Measurements from ENCODE around the gene TMEM169.

The TMEM169 gene

DNA sequence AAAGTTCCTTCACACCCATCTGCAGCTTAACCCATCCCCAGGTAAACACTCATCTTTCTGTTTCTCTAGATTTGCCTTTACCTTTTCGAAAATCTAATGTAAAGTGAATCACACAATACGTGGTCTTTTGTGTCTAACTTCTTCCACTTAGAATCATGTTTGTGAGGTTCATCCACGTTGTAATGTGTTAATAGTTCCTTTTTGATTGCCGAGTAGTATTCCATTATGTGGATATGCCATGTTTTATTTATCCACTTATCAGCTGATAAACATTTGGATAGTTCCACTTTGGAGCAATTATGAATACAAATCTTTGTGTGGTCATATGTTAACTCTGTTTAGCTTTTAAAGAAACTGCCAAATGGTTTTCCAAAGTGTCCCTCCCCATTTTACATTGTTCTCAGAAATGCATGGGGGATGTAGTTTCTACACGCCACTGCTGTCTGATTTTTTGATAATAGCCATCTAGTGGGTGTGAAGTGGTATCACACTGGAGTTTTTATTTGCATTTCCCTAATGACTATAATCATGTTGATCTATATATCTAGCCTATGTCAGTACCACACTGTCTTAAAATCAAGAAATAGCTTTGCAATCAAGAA is 22.4 kb upstream of the TMEM169 start:
- Histone ChIP-seq H3K27ac (ENCODE audit: low read depth, low read length, poor library complexity, severe bottlenecking) (no peak overlapping the region), H3F3A (ENCODE audit: insufficient read depth, low read length) (no peaks in the 10 kb centered on the region), H3K36me3 (ENCODE audit: insufficient read depth, low read length) (no peaks in the 10 kb centered on the region), H2AFZ (ENCODE audit: low read length) (no peak overlapping the region), H3K9me3 (ENCODE audit: low read length) (peaks cover 3% of the 10 kb centered on the region; the same call in 1 of the 2 replicates), H4K20me1 (ENCODE audit: insufficient read depth, low read length) (no peaks in the 10 kb centered on the region), H3K79me2 (ENCODE audit: insufficient read depth, low read length) (no peaks in the 10 kb centered on the region), H3K9ac (ENCODE audit: low read length) (no peak overlapping the region), H3K27me3 (ENCODE audit: insufficient read depth, low read length) (peaks cover 4% of the 10 kb centered on the region; the same call in 1 of the 2 replicates), H3K4me2 (ENCODE audit: low read length) (no peak overlapping the region), H3K9me2 (ENCODE audit: low read depth, low read length) (no peaks in the 10 kb centered on the region), H3K4me3 (ENCODE audit: low read depth, low read length, poor library complexity, severe bottlenecking) (no peak overlapping the region), H3K4me1 (ENCODE audit: insufficient read depth, low read length, severe bottlenecking) (peaks cover 9% of the 10 kb centered on the region)
- TF ChIP-seq EZH2 (IDR thresholded peaks at IDR 0.05; ENCODE audit: borderline replicate concordance, low read length): no peak
- TF ChIP-seq, protein P1, sequence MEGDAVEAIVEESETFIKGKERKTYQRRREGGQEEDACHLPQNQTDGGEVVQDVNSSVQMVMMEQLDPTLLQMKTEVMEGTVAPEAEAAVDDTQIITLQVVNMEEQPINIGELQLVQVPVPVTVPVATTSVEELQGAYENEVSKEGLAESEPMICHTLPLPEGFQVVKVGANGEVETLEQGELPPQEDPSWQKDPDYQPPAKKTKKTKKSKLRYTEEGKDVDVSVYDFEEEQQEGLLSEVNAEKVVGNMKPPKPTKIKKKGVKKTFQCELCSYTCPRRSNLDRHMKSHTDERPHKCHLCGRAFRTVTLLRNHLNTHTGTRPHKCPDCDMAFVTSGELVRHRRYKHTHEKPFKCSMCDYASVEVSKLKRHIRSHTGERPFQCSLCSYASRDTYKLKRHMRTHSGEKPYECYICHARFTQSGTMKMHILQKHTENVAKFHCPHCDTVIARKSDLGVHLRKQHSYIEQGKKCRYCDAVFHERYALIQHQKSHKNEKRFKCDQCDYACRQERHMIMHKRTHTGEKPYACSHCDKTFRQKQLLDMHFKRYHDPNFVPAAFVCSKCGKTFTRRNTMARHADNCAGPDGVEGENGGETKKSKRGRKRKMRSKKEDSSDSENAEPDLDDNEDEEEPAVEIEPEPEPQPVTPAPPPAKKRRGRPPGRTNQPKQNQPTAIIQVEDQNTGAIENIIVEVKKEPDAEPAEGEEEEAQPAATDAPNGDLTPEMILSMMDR (IDR thresholded peaks at IDR 0.05; ENCODE audit: low read length): peak; percentile 24; the same call in 1 of the 2 replicates

DNA sequence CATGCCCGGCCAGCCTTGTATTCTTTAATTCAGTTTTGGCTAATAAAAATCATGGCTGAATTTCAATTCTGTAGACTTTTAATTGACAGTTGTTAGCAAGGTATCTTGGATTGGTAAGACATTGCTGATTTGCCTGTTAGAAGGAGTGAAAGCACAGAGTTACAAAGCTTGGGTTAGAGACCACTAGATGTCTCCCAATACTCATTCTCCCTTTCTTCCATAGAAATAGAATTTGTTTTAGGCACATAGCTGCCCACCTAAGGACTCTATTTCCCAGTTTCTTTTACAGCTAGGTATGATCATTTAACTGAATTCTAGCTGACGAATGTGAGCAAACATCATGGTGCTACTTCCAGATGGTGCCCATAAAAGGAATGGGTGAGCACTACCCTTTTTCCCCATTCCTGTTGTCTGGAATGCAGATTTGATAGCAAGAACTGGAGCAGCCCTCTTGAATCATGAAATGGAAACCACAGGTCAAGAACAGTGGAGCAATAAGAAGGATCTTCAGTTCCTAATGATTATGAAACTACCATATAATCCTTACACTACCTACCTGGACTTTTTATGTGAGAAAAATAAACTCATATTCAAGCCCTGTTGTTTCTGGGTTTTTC is 17.6 kb upstream of the TMEM169 start:
- Histone ChIP-seq H3K79me2 (ENCODE audit: insufficient read depth, low read length) (no peaks in the 10 kb centered on the region), H3K4me2 (ENCODE audit: low read length) (no peak overlapping the region), H3K4me3 (ENCODE audit: low read depth, low read length, poor library complexity, severe bottlenecking) (no peak overlapping the region), H3K9ac (ENCODE audit: low read length) (no peak overlapping the region), H3K4me1 (ENCODE audit: insufficient read depth, low read length, severe bottlenecking) (no peaks in the 10 kb centered on the region), H3K36me3 (ENCODE audit: insufficient read depth, low read length) (no peaks in the 10 kb centered on the region), H3K27ac (ENCODE audit: low read depth, low read length, poor library complexity, severe bottlenecking) (no peak overlapping the region), H3K9me3 (ENCODE audit: low read length) (peaks cover 2% of the 10 kb centered on the region; the same call in 1 of the 2 replicates), H3K9me2 (ENCODE audit: low read depth, low read length) (no peaks in the 10 kb centered on the region), H3K27me3 (ENCODE audit: insufficient read depth, low read length) (peaks cover 3% of the 10 kb centered on the region; the same call in 1 of the 2 replicates), H3F3A (ENCODE audit: insufficient read depth, low read length) (no peaks in the 10 kb centered on the region), H4K20me1 (ENCODE audit: insufficient read depth, low read length) (no peaks in the 10 kb centered on the region), H2AFZ (ENCODE audit: low read length) (no peak overlapping the region)
- no peak for TF ChIP-seq EZH2 (IDR thresholded peaks at IDR 0.05; ENCODE audit: borderline replicate concordance, low read length)
- TF ChIP-seq, protein P1 (IDR thresholded peaks at IDR 0.05; ENCODE audit: low read length): peak; percentile 17; the same call in 1 of the 2 replicates

DNA sequence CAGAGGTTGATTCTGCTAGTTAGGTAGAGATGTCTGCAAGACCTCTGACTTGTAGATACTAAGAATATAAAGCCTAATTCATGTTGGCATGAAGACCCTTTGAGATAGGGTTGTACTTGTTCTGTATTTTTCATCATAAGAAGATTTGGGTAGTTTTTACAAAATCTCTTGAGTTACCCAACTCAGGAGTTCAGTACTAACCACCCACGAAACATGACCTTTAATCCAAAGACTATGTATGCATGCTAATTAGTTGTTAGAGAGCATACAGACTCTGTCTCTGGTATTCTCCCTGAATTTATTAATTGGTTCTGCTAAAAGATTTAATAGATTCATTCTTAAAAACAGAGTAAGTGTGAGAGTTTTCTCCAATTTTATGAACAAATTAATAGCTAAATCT is 17.1 kb upstream of the TMEM169 start:
- no peak for TF ChIP-seq EZH2 (IDR thresholded peaks at IDR 0.05; ENCODE audit: borderline replicate concordance, low read length)
- TF ChIP-seq, protein P1 (IDR thresholded peaks at IDR 0.05; ENCODE audit: low read length): no peak
- Histone ChIP-seq H3K9ac (ENCODE audit: low read length) (no peak overlapping the region), H3K4me2 (ENCODE audit: low read length) (no peak overlapping the region), H3K4me3 (ENCODE audit: low read depth, low read length, poor library complexity, severe bottlenecking) (no peak overlapping the region), H3F3A (ENCODE audit: insufficient read depth, low read length) (no peaks in the 10 kb centered on the region), H4K20me1 (ENCODE audit: insufficient read depth, low read length) (no peaks in the 10 kb centered on the region), H2AFZ (ENCODE audit: low read length) (no peak overlapping the region), H3K27me3 (ENCODE audit: insufficient read depth, low read length) (no peaks in the 10 kb centered on the region), H3K27ac (ENCODE audit: low read depth, low read length, poor library complexity, severe bottlenecking) (no peak overlapping the region), H3K9me2 (ENCODE audit: low read depth, low read length) (no peaks in the 10 kb centered on the region), H3K4me1 (ENCODE audit: insufficient read depth, low read length, severe bottlenecking) (no peaks in the 10 kb centered on the region), H3K36me3 (ENCODE audit: insufficient read depth, low read length) (no peaks in the 10 kb centered on the region), H3K9me3 (ENCODE audit: low read length) (no peaks in the 10 kb centered on the region), H3K79me2 (ENCODE audit: insufficient read depth, low read length) (no peaks in the 10 kb centered on the region)
